ENCODE measurements around the gene CDH23. TPM values are rescaled to one million over a fixed set of nuclear protein-coding genes. Genes with fewer than 3 reads are reported as not detected.

Gene CDH23
- total RNA-seq, 1 experiment from 2014 or later, result 0.07 TPM

- TF ChIP-seq, protein P1, sequence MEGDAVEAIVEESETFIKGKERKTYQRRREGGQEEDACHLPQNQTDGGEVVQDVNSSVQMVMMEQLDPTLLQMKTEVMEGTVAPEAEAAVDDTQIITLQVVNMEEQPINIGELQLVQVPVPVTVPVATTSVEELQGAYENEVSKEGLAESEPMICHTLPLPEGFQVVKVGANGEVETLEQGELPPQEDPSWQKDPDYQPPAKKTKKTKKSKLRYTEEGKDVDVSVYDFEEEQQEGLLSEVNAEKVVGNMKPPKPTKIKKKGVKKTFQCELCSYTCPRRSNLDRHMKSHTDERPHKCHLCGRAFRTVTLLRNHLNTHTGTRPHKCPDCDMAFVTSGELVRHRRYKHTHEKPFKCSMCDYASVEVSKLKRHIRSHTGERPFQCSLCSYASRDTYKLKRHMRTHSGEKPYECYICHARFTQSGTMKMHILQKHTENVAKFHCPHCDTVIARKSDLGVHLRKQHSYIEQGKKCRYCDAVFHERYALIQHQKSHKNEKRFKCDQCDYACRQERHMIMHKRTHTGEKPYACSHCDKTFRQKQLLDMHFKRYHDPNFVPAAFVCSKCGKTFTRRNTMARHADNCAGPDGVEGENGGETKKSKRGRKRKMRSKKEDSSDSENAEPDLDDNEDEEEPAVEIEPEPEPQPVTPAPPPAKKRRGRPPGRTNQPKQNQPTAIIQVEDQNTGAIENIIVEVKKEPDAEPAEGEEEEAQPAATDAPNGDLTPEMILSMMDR (IDR thresholded peaks at IDR 0.05; ENCODE audit: unreplicated experiment), result no peak
- no TSS peak for BruUV-seq (replicated peaks)
- Mint-ChIP-seq H3K27me3 (ENCODE audit: unreplicated experiment) (peaks cover 30% of the 10 kb centered on the region), H3K27ac (ENCODE audit: unreplicated experiment) (no peak overlapping the region), H3K9me3 (ENCODE audit: low read depth, unreplicated experiment) (no peaks in the 10 kb centered on the region), H3K36me3 (ENCODE audit: insufficient read depth, unreplicated experiment) (no peaks in the 10 kb centered on the region), H3K4me1 (ENCODE audit: low read depth, unreplicated experiment) (no peaks in the 10 kb centered on the region), H3K4me3 (ENCODE audit: low read depth, unreplicated experiment) (no peak overlapping the region)
- CTCF ChIA-PET, result no interaction called here
- DNase-seq, result no peak
- intact Hi-C loops (cut with micrococcal nuclease; ENCODE audit: unreplicated experiment), result no loop called here
Measured at GRCh38 chr10:71545001-71545400, 148.3 kb downstream of the CDH23 start.

DNA sequence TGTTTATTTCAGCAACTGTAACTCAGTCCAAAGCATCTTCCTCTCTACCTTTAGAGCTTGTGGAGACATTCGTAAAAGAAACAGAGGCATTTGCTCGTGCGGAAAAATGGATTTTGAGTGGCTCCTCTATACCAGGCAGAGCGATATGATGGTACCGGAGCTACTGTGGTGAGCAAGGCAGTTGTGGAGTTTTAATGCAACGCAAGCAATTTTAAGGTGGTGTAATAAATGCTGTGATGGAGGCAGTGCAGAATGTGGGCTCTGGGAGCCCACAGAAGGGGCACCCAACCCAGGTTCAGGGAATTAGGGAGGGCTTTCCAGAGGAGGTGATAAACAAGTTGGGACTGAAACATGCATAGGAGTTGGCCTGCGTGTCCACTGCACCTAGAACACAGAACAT is 149.5 kb downstream of the CDH23 start:
- CTCF ChIA-PET, result interaction anchor here (0.8 kb wide), 1 partner anchor 17 kb away, joined by 3 read pairs; no protein-coding TSS in a partner anchor
- no peak for DNase-seq
- H3K27ac Mint-ChIP-seq (ENCODE audit: unreplicated experiment), result no peak overlapping the region

DNA sequence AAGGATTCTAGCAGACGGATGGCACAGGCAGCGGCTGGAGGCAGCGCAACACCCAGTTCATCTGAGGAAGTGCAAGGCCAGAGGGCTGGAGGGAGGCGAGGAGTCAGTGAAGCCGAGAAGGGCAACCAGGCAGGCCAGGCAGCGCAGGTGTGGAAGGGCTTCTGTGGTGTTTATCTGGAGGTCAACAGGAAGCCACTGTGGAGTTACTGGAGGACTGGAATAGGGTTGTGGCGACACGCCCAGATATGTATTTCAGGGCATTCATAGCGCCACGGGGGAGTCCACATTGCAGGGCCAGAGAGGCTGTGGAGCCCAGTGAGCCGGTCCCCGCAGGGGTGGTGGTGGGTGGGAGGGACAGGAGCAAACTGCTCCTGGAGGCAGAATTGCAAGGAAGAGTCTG is 150.6 kb downstream of the CDH23 start:
- Mint-ChIP-seq H3K9me3 (ENCODE audit: low read depth, unreplicated experiment) (no peaks in the 10 kb centered on the region), H3K36me3 (ENCODE audit: insufficient read depth, unreplicated experiment) (no peaks in the 10 kb centered on the region), H3K27me3 (ENCODE audit: unreplicated experiment) (peaks cover 23% of the 10 kb centered on the region), H3K4me3 (ENCODE audit: low read depth, unreplicated experiment) (no peak overlapping the region), H3K4me1 (ENCODE audit: low read depth, unreplicated experiment) (no peaks in the 10 kb centered on the region), H3K27ac (ENCODE audit: unreplicated experiment) (no peak overlapping the region)
- DNase-seq, result no peak
- TF ChIP-seq, protein P1 (IDR thresholded peaks at IDR 0.05; ENCODE audit: unreplicated experiment), result no peak
- CTCF ChIA-PET, result no interaction called here
- no TSS peak for BruUV-seq (replicated peaks)
- intact Hi-C loops (cut with micrococcal nuclease; ENCODE audit: unreplicated experiment), result no loop called here

More for the DNA sequence above, 149.5 kb downstream of the CDH23 start:
- no peaks in the 10 kb centered on the region for H3K4me1 Mint-ChIP-seq (ENCODE audit: low read depth, unreplicated experiment)
- no TSS peak for BruUV-seq (replicated peaks)
- H3K4me3 Mint-ChIP-seq (ENCODE audit: low read depth, unreplicated experiment), result no peak overlapping the region
- H3K9me3 Mint-ChIP-seq (ENCODE audit: low read depth, unreplicated experiment), result no peaks in the 10 kb centered on the region
- intact Hi-C loops (cut with micrococcal nuclease; ENCODE audit: unreplicated experiment), result no loop called here
- H3K27me3 Mint-ChIP-seq (ENCODE audit: unreplicated experiment), result peaks cover 30% of the 10 kb centered on the region
- no peaks in the 10 kb centered on the region for H3K36me3 Mint-ChIP-seq (ENCODE audit: insufficient read depth, unreplicated experiment)
- TF ChIP-seq, protein P1 (IDR thresholded peaks at IDR 0.05; ENCODE audit: unreplicated experiment), result no peak

DNA sequence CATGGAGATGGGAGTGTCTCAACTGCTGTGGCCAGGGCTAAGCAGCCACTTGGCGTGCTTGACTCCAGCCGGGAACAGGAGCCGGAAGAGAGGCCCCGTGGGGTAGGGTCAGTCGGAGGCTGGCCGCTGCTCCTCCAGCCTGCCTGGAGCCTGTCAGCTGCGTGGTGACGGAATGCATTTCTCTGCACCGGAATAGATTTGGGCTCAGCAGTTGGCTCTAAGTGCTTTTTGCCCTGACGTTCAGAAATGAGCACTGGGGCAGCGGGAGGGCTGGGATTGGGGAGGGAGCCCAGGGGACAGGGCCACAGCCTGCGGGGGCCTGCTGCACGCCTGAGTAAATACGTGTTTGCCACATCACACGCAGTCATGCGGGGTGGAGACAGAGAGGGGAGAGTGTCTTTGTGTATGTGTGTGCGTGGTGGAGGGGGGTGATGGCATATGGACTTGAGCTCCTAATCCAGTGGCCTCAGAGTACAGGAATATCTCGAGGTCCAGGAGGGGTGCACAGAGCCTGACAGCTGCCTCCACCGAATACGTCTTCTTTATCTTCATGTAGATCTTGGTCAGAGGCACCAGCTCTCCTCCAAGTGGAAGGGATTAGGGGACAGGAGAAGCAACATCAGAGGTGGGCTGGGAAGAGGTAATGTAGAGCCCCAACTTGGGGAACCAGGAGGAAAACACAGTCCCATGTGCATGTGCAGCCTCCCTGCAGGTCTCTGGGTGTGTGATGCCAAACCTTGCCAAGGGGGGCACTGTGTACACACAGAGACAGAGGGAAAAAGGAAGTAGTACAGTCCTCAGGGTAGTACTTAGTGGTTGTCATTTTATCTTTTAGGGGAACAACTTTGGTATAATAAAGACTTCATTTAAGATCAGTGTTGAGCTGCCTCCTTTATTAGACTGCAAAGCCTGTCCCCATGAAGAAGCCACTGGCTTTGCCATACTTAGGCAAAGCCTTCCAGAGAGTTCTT is 151.4 kb downstream of the CDH23 start:
- intact Hi-C loops (cut with micrococcal nuclease; ENCODE audit: unreplicated experiment), result no loop called here

More for the DNA sequence above, 151.4 kb downstream of the CDH23 start:
- no peak overlapping the region for H3K27ac Mint-ChIP-seq (ENCODE audit: unreplicated experiment)
- H3K4me3 Mint-ChIP-seq (ENCODE audit: low read depth, unreplicated experiment), result no peak overlapping the region
- no peaks in the 10 kb centered on the region for H3K4me1 Mint-ChIP-seq (ENCODE audit: low read depth, unreplicated experiment)
- H3K27me3 Mint-ChIP-seq (ENCODE audit: unreplicated experiment), result peaks cover 23% of the 10 kb centered on the region
- no peaks in the 10 kb centered on the region for H3K36me3 Mint-ChIP-seq (ENCODE audit: insufficient read depth, unreplicated experiment)
- CTCF ChIA-PET, result no interaction called here
- BruUV-seq (replicated peaks), result no TSS peak
- no peak for DNase-seq
- TF ChIP-seq, protein P1 (IDR thresholded peaks at IDR 0.05; ENCODE audit: unreplicated experiment), result peak; percentile 16
- H3K9me3 Mint-ChIP-seq (ENCODE audit: low read depth, unreplicated experiment), result no peaks in the 10 kb centered on the region
